ENCODE data around the gene NANOG. TPM values are rescaled to one million over a fixed set of nuclear protein-coding genes. Genes with fewer than 3 reads are reported as not detected.
"Not testable (repeated sequence)": the region's sequence is repeated elsewhere in the genome, so short reads cannot be mapped to it uniquely, and the experiment has no call there.

The NANOG gene
- total RNA-seq, 1 experiment from 2014 or later = not detected

GRCh38 chr12:7797698-7798398 is 8.6 kb downstream of the NANOG start:
- ATAC-seq = no peak
- H3K4me1 ChIP-seq (ENCODE audit: insufficient read depth, low read length) = no peaks in the 10 kb centered on the region
- TF ChIP-seq EZH2 (IDR thresholded peaks at IDR 0.05; ENCODE audit: low read length, unreplicated experiment) (no peak), EZH2phosphoT487 (IDR thresholded peaks at IDR 0.05; ENCODE audit: borderline replicate concordance, low read length) (no peak)
- TF ChIP-seq, protein P1, sequence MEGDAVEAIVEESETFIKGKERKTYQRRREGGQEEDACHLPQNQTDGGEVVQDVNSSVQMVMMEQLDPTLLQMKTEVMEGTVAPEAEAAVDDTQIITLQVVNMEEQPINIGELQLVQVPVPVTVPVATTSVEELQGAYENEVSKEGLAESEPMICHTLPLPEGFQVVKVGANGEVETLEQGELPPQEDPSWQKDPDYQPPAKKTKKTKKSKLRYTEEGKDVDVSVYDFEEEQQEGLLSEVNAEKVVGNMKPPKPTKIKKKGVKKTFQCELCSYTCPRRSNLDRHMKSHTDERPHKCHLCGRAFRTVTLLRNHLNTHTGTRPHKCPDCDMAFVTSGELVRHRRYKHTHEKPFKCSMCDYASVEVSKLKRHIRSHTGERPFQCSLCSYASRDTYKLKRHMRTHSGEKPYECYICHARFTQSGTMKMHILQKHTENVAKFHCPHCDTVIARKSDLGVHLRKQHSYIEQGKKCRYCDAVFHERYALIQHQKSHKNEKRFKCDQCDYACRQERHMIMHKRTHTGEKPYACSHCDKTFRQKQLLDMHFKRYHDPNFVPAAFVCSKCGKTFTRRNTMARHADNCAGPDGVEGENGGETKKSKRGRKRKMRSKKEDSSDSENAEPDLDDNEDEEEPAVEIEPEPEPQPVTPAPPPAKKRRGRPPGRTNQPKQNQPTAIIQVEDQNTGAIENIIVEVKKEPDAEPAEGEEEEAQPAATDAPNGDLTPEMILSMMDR (conservative IDR thresholded peaks at IDR 0.05; ENCODE audit: low read depth, low read length) = no peak
- no peaks in the 10 kb centered on the region for H3K79me2 ChIP-seq (ENCODE audit: low read length)
- H2AFZ ChIP-seq (ENCODE audit: low read length) = no peak overlapping the region
- CTCF ChIA-PET = no interaction called here
- H3K9me3 ChIP-seq (ENCODE audit: low read length) = no peaks in the 10 kb centered on the region
- POLR2A ChIA-PET (ENCODE audit: unreplicated experiment) = no interaction called here
- H3K36me3 ChIP-seq (ENCODE audit: low read depth, low read length) = no peaks in the 10 kb centered on the region
- no peak overlapping the region for H3K4me2 ChIP-seq (ENCODE audit: low read length)
- no peaks in the 10 kb centered on the region for H3K9me2 ChIP-seq (replicated peaks; ENCODE audit: low read length)
- intact Hi-C loops (cut with micrococcal nuclease) = no loop called here
- no peak overlapping the region for H3K27ac ChIP-seq (ENCODE audit: low read length)
- H4K20me1 ChIP-seq (ENCODE audit: low read length) = no peaks in the 10 kb centered on the region
- H3F3A ChIP-seq (ENCODE audit: low read length, unreplicated experiment) = no peaks in the 10 kb centered on the region
- no peak overlapping the region for H3K4me3 ChIP-seq (ENCODE audit: low read length)
- no peaks in the 10 kb centered on the region; the same call in 1 of the 2 replicates for H3K27me3 ChIP-seq (ENCODE audit: low read length)
- no TSS peak for BruUV-seq (replicated peaks)
- H3K9ac ChIP-seq (ENCODE audit: low read length) = no peak overlapping the region
- DNase-seq = no peak

DNA sequence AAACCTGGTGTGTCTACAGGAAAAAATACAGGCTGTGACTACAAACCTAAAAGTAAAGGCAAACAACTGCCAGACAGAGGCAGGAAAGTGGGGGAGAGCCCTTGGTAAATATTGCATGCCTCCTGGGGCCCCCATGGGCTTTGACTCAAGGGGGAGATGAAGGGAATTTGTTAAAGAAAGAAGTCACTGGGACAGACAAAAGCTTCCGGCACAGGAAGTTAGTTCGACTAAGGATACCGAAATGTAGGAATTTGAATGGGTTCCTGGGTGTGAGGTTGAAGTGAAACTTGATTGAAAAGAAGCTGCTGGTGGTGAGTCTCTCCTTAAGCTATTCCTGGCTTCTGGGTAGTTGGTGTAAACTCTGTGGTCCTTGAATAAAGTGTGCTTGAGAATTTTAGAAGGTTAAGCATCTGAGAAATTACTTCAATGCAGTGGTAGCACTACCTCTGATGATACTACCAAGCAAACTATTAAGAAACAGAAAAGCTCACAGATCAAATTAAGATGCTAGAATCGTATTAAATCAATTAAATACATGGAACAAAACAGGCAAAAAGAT is 9.6 kb downstream of the NANOG start:
- not testable (repeated sequence) for DNase-seq, ATAC-seq

GRCh38 chr12:7801460-7801859 is 12.3 kb downstream of the NANOG start:
- POLR2A ChIA-PET (ENCODE audit: unreplicated experiment) = no interaction called here

More for the DNA sequence above, 9.6 kb downstream of the NANOG start:
- H3F3A ChIP-seq (ENCODE audit: low read length, unreplicated experiment); H3K27me3 ChIP-seq (ENCODE audit: low read length); H3K79me2 ChIP-seq (ENCODE audit: low read length); H3K9ac ChIP-seq (ENCODE audit: low read length); BruUV-seq (replicated peaks); H3K9me2 ChIP-seq (replicated peaks; ENCODE audit: low read length); H2AFZ ChIP-seq (ENCODE audit: low read length); H3K27ac ChIP-seq (ENCODE audit: low read length); intact Hi-C loops (cut with micrococcal nuclease); H3K9me3 ChIP-seq (ENCODE audit: low read length); H3K4me1 ChIP-seq (ENCODE audit: insufficient read depth, low read length); H4K20me1 ChIP-seq (ENCODE audit: low read length); H3K4me2 ChIP-seq (ENCODE audit: low read length); CTCF ChIA-PET; POLR2A ChIA-PET (ENCODE audit: unreplicated experiment); H3K4me3 ChIP-seq (ENCODE audit: low read length); H3K36me3 ChIP-seq (ENCODE audit: low read depth, low read length): not testable (repeated sequence)

DNA sequence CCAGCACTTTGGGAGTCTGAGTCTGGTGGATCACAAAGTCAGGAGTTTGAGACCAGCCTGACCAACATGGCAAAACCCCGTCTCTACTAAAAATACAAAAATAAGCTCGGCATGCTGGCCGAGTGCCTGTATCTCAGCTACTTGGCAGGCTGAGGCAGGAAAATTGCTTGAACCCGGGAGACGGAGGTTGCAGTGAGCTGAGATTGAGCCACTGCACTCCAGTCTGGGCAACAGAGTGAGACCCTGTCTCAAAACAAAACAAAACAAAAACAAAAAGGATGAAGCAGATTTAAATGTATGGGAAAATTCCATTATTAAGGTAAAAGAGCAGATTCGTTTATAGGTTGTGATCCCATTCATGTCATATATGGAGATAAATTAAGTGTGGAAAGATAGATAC is 17.1 kb downstream of the NANOG start:
- ATAC-seq; H3K27me3 ChIP-seq (ENCODE audit: low read length); DNase-seq; H3K4me3 ChIP-seq (ENCODE audit: low read length); H3F3A ChIP-seq (ENCODE audit: low read length, unreplicated experiment); H3K36me3 ChIP-seq (ENCODE audit: low read depth, low read length); H3K9me3 ChIP-seq (ENCODE audit: low read length); H3K4me1 ChIP-seq (ENCODE audit: insufficient read depth, low read length); H3K9ac ChIP-seq (ENCODE audit: low read length); H2AFZ ChIP-seq (ENCODE audit: low read length); intact Hi-C loops (cut with micrococcal nuclease); POLR2A ChIA-PET (ENCODE audit: unreplicated experiment); H3K4me2 ChIP-seq (ENCODE audit: low read length); H3K27ac ChIP-seq (ENCODE audit: low read length); BruUV-seq (replicated peaks); H4K20me1 ChIP-seq (ENCODE audit: low read length); H3K9me2 ChIP-seq (replicated peaks; ENCODE audit: low read length); H3K79me2 ChIP-seq (ENCODE audit: low read length): not testable (repeated sequence)
- CTCF ChIA-PET = interaction anchor here (1.0 kb wide), 1 partner anchor 130 kb away, joined by 4 read pairs; no protein-coding TSS in a partner anchor

More at GRCh38 chr12:7801460-7801859, 12.3 kb downstream of the NANOG start:
- Histone ChIP-seq H3K4me1 (ENCODE audit: insufficient read depth, low read length) (no peaks in the 10 kb centered on the region), H3K27me3 (ENCODE audit: low read length) (peaks cover 5% of the 10 kb centered on the region), H3K9me2 (replicated peaks; ENCODE audit: low read length) (no peaks in the 10 kb centered on the region), H3F3A (ENCODE audit: low read length, unreplicated experiment) (no peaks in the 10 kb centered on the region), H3K4me2 (ENCODE audit: low read length) (no peak overlapping the region), H3K36me3 (ENCODE audit: low read depth, low read length) (no peaks in the 10 kb centered on the region), H3K9me3 (ENCODE audit: low read length) (no peaks in the 10 kb centered on the region), H3K4me3 (ENCODE audit: low read length) (no peak overlapping the region), H3K79me2 (ENCODE audit: low read length) (no peaks in the 10 kb centered on the region), H4K20me1 (ENCODE audit: low read length) (no peaks in the 10 kb centered on the region), H3K9ac (ENCODE audit: low read length) (no peak overlapping the region), H2AFZ (ENCODE audit: low read length) (no peak overlapping the region), H3K27ac (ENCODE audit: low read length) (no peak overlapping the region)
- ATAC-seq = no peak
- no TSS peak for BruUV-seq (replicated peaks)
- TF ChIP-seq EZH2phosphoT487 (IDR thresholded peaks at IDR 0.05; ENCODE audit: borderline replicate concordance, low read length) (no peak), EZH2 (IDR thresholded peaks at IDR 0.05; ENCODE audit: low read length, unreplicated experiment) (no peak)
- TF ChIP-seq, protein P1 (conservative IDR thresholded peaks at IDR 0.05; ENCODE audit: low read depth, low read length) = no peak
- no peak for DNase-seq
- intact Hi-C loops (cut with micrococcal nuclease) = no loop called here
- CTCF ChIA-PET = no interaction called here
